ENCODE measurements around the gene CCKAR.

Gene CCKAR

GRCh38 chr4:26489101-26489985 is 941 bp downstream of the CCKAR start:
- no peak for FAIRE-seq

DNA sequence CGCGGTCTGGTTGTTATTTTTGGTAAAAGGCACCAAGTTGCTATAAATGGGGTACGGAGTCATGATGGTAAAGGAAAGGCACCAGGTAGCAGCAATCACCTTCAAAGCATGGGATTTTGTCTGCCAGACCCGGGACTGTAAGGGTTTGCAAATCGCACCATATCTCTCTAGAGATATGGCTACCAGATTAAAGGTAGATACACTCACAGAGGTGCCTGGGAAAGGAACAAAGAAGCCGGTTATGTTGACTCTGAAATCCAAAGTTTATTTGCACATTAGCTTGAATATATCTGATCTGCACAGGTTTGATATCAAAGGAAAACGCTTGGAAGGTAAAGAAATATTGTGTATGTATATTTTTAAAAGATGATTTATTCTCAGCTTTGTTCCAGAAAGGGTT is 4.6 kb downstream of the CCKAR start:
- FAIRE-seq: no peak

GRCh38 chr4:26484516-26484915 is 5.8 kb downstream of the CCKAR start:
- no peak for FAIRE-seq

DNA sequence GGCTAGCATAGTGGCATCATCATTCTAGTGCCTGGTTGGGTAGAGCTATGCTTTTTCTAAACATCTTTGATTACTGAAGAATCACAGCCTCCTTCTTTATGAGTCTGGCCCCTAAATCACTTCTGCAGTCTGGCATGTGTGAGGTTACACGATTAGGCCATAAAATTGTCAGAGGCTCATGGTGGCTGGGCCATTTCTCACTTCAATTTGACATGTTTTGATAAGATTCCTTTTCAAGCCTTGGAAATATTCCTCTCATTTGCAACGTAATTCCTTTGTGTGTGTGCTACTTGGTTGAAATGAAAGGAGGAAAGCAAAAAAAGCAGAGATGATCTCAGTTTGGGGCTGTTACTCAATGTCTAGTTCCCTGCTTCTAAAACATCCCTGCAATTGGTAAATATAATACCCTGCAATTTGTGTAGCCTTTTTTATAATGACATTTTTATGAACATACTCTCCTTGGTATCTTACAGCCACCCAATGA is 6.2 kb downstream of the CCKAR start:
- FAIRE-seq: no peak

DNA sequence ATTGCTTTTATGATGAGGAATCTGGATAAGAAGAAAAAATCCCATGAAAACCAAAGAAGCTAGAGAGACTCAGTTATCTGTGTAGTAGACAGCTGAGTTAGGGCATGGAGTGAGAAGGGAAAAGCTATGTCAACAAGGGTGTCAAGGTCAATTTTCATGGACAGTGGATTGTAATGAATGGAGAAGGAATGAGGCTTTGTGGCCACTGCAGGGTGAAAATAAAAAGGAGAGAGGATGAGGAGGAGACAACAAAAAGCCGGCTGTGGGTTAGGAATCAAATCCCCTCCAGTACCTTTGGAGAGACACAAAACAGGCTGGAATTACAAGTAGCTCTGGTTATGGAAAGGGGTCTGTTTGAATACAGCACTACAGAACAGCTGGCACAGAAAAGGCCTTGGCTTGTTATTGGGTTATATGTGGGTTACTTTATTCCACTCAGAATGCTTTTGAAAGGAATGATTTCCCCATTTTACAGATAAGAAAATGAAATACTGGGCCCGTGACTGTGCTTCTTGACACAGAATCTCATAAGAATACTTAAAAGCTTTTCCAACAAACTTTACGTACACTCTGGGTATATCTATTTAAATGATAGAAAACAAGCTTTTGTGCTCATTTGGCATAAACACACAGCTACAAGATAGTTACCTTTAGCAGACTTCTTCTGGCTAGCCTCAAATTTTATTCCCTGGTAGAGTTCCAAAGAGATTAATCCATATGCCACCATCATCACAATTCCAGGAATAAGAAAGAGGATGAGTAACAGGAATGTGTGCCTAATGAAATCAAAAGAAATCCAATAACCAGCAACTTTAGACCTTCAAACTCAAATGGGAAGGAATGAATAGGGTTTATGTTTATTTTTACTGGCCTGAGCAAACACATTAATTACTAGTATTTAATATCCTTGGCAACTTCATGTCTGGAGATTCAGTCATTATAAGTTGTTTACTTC is 7.5 kb downstream of the CCKAR start:
- peak; percentile 90 for FAIRE-seq

- FAIRE-seq: no peak
Measured at GRCh38 chr4:26478330-26478729, 12.0 kb downstream of the CCKAR start.

DNA sequence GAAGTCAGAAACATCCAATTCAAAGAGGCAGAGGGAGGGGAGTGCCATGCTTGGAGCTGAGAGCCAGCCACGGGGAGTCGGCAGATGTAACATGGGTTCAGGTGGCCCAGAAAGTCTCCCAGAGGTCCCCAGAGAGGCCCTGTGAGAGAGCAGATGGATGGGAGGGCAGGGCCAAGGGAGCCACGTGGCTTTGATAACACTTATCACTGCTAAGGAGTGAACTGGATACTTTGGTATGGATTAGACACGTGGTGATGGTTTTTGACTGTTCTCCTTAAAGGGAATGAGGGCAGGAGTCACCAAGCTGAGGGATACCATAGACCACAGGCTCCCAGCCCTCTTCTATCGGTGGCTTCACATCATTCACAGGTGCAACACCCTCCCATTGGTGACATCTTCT is 13.7 kb downstream of the CCKAR start:
- FAIRE-seq: no peak

- no peak for FAIRE-seq
Measured at GRCh38 chr4:26475716-26476115, 14.6 kb downstream of the CCKAR start.

GRCh38 chr4:26474551-26474950 is 15.7 kb downstream of the CCKAR start:
- no peak for FAIRE-seq

DNA sequence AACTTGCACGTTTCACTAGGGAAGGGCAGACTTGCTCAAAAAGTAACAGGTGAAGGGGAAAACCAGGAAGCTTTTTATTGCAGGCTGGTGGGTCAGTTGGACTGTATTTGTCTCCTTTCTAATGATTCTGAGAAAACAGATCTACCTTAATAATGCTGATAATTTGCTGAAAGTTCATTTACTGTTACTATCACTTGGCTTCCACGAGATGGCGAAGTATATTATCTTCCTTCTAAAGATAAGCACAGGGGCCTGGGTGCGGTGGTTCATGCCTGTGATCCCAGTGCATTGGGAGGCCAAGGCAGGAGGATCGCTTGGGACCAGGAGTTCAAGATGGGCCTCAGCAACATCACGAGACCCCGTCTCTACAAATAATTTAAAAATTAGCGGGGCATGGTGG is 16.4 kb downstream of the CCKAR start:
- no peak for FAIRE-seq

DNA sequence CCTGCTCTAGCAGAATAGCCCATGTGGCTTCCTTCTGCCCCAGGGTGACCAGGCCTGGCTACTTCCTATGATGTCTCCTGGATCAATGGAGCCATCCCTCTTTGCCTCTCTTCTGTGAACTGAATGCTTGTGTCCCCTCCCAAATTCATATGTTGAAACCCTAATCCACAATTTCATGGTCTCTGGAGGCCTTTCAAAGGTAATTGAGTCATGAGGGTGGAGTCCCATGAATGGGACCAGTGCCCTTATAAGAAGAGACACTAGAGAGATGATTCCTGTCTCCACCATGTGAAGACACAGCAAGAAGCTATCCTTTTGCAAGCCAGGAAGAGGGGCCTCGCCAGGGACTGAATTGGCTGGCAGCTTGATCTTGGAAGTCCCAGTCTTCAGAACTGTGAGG is 18.4 kb downstream of the CCKAR start:
- no peak for FAIRE-seq

GRCh38 chr4:26468977-26469376 is 21.3 kb downstream of the CCKAR start:
- FAIRE-seq: no peak

DNA sequence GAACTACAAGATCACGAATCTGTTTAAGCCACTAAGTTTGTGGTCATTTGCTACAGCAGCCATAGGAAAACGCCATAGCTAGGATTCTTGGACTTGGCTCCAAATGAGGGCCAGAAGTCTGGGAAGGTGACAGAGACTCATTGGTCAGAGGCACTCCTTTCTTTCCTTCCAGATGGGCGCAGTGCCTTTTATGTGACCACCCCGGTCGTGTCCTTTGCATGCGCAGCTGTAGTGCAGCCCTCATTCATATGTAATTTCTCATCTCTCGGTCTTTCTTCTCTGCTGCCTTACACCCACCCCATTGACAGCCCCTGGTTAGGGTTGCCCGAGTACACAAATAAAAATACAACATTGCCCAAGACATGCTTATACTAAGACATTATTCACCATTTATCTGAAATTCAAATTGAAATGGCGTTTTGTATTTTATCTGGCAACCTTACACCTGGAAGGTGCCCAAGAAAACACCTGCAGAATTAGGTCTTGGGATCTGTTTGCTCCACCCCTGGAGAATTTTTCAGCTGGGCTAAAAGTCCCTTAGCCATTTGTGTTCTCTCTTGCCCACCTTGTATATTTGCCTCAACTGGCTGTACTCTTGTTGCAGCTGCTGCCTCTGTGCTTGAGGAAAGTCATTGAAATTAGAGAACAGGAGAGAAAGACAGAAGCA is 21.9 kb downstream of the CCKAR start:
- FAIRE-seq: no peak

GRCh38 chr4:26467724-26468123 is 22.6 kb downstream of the CCKAR start:
- FAIRE-seq: no peak

GRCh38 chr4:26466578-26467270 is 23.6 kb downstream of the CCKAR start:
- FAIRE-seq: no peak

- FAIRE-seq: no peak
Measured at GRCh38 chr4:26464420-26465095, 25.7 kb downstream of the CCKAR start.

GRCh38 chr4:26463386-26463785 is 26.9 kb downstream of the CCKAR start:
- FAIRE-seq: no peak

DNA sequence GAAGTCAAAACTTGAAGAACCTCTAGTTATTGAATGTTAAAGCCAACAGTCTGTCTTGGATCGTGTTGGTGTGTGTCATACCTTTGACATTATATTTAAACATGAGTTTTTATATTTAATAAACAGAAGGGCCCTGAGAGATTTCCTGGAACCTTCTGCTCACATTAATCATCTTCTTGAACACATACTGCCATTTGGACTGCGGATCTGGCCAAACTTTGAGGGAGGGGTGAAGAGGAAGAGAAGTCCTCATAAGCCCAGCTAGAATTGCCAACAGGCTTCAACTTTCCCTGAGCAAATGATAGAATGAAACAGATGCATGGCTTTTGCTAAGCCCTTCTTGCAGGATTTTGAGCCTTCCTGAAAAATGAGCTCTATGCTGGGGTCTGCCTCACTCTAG is 27.4 kb downstream of the CCKAR start:
- no peak for FAIRE-seq

- no peak for FAIRE-seq
Measured at GRCh38 chr4:26459756-26460530, 30.3 kb downstream of the CCKAR start.

DNA sequence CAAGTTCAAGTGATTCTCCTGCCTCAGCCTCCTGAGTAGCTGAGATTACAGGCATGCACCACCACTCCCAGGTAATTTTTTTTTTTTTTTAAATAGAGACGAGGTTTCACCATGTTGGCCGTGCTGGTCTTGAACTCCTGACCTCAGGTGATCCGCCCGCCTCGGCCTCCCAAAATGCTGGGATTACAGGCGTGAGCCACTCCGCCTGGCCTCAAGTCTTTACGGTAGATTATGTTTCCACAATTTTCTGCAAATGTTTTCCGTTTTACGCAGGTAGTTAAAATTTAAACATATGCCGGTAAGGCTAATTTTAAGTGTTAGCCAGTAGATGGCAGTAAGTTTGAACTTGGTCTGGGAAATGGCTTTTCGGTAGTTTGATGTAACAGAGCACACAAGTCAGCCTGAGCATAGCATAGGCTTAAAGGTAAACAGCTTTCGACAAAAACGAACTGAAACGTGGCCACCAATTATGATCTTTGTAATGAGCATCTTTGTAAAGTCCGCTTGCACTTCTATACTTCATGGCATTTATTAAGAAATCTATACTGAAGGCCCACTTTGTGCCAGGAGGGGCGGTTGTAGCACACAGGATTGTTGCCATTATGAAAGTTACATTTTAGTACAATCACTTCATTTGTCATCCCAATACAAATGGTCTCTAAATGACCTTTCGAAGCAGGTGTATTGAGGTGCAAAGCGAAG is 31.1 kb downstream of the CCKAR start:
- peak; percentile 35 for FAIRE-seq

Measured in endometrium (tissue), 2 donors.